Liver (tissue), 9 donors: ENCODE results near the gene SERINC5. TPM values are rescaled to one million over a fixed set of nuclear protein-coding genes. Genes with fewer than 3 reads are reported as not detected.

Experiments used
- DNase-seq: peaks from one replicate; pipeline ENCODE4 v3.0.0-alpha.2; 2017; ENCODE audit warnings: low spot score
- H3K27ac ChIP-seq, 2 donors: one replicate each; pipeline ENCODE4 v1.7.0; 2013; ENCODE audit warnings: inconsistent platforms in 2 of 2, low read length in 2 of 2, control low read depth in 1 of 2, low read depth in 1 of 2, mild to moderate bottlenecking in 1 of 2
- H3K27me3 ChIP-seq, 4 donors: one replicate each; pipeline versions ENCODE4 v1.6.1 to v1.7.0; 2013; ENCODE audit warnings: low read length in 3 of 4, inconsistent platforms in 1 of 4, mild to moderate bottlenecking in 1 of 4, moderate library complexity in 1 of 4; ENCODE audit not compliant: control insufficient read depth in 4 of 4, insufficient read depth in 4 of 4
- H3K36me3 ChIP-seq, 4 donors: one replicate each; pipeline versions ENCODE4 v1.6.1 to v1.7.0; 2013; ENCODE audit warnings: low read length in 3 of 4, mild to moderate bottlenecking in 3 of 4, low read depth in 1 of 4, moderate library complexity in 1 of 4; ENCODE audit not compliant: control insufficient read depth in 4 of 4, insufficient read depth in 3 of 4
- H3K4me1 ChIP-seq, 4 donors: one replicate each; pipeline versions ENCODE4 v1.6.1 to v1.7.0; 2013; ENCODE audit warnings: low read length in 3 of 4, mild to moderate bottlenecking in 3 of 4, moderate library complexity in 1 of 4; ENCODE audit not compliant: control insufficient read depth in 4 of 4, insufficient read depth in 4 of 4
- H3K4me3 ChIP-seq, 3 donors: one replicate each; pipeline versions ENCODE4 v1.6.1 to v1.7.0; 2013; ENCODE audit warnings: low read length in 3 of 3, control low read depth in 1 of 3, low read depth in 1 of 3, mild to moderate bottlenecking in 1 of 3
- H3K9ac ChIP-seq, 2 donors: one replicate each; pipeline ENCODE4 v1.7.0; 2013; ENCODE audit warnings: low read length in 2 of 2, mild to moderate bottlenecking in 2 of 2, moderate library complexity in 2 of 2, control low read depth in 1 of 2, low read depth in 1 of 2
- H3K9me3 ChIP-seq, 4 donors: one replicate each; pipeline versions ENCODE4 v1.6.1 to v1.7.0; 2013; ENCODE audit warnings: low read length in 3 of 4; ENCODE audit not compliant: control insufficient read depth in 4 of 4
- EGR1 ChIP-seq, 2 donors: IDR thresholded peaks; 2 replicates each; pipeline ENCODE4 v1.6.1; 2016 to 2018; ENCODE audit warnings: antibody characterized with exemption in 2 of 2, low read depth in 2 of 2
- GABPA ChIP-seq, 2 donors: IDR thresholded peaks in 1 of 2; conservative IDR thresholded peaks in 1 of 2; 2 replicates each; pipeline ENCODE4 v1.6.1; 2016; ENCODE audit warnings: antibody characterized with exemption in 2 of 2, mild to moderate bottlenecking in 1 of 2, moderate library complexity in 1 of 2
- HNF4A ChIP-seq, 2 donors: conservative IDR thresholded peaks; 2 replicates each; pipeline ENCODE4 v1.6.1; 2016; ENCODE audit warnings: antibody characterized with exemption in 2 of 2, mild to moderate bottlenecking in 2 of 2
- HNF4G ChIP-seq: IDR thresholded peaks from 2 replicates; pipeline ENCODE4 v1.6.1; 2016; ENCODE audit warnings: antibody characterized with exemption
- JUND ChIP-seq, 2 donors: IDR thresholded peaks; 2 replicates each; pipeline ENCODE4 v1.6.1; 2016; ENCODE audit warnings: antibody characterized with exemption in 2 of 2
- NR2F2 ChIP-seq: IDR thresholded peaks from 2 replicates; pipeline ENCODE4 v1.6.1; 2016; ENCODE audit warnings: antibody characterized with exemption
- RAD21 ChIP-seq, 2 donors: IDR thresholded peaks; 2 replicates each; pipeline ENCODE4 v1.6.1; 2016; ENCODE audit warnings: antibody characterized with exemption in 2 of 2, mild to moderate bottlenecking in 2 of 2
- RXRA ChIP-seq, 2 donors: IDR thresholded peaks; 2 replicates each; pipeline ENCODE4 v1.6.1; 2017 to 2018; ENCODE audit warnings: antibody characterized with exemption in 2 of 2, mild to moderate bottlenecking in 1 of 2
- SP1 ChIP-seq: IDR thresholded peaks from 2 replicates; pipeline ENCODE4 v1.6.1; 2018; ENCODE audit warnings: antibody characterized with exemption, mild to moderate bottlenecking
- TAF1 ChIP-seq: conservative IDR thresholded peaks from 2 replicates; pipeline ENCODE4 v1.6.1; 2016; ENCODE audit warnings: antibody characterized with exemption, mild to moderate bottlenecking
- YY1 ChIP-seq: IDR thresholded peaks from 2 replicates; pipeline ENCODE4 v1.6.1; 2016; ENCODE audit warnings: antibody characterized with exemption, mild to moderate bottlenecking
- WGBS: extraction: QIAGEN DNeasy Blood & Tissue Kit; methylation state at CpG from one replicate; pipeline ENCODE4 v1.1.7; 2013; 5-methylcytosine and 5-hydroxymethylcytosine counted together
- polyA plus RNA-seq, 2 donors: library from polyadenylated mRNA; stranded (reverse) in 1 of 2; unstranded in 1 of 2; fragments of 200-250 nt in 1 of 2; fragments of >200 nt in 1 of 2; fragmentation: Nextera tagmentation in 1 of 2; extraction: Ambion mirVana in 1 of 2; gene quantifications; one replicate each; pipeline versions ENCODE4 v1.2.1 to v1.2.3, GENCODE V29; 2013 to 2015
- total RNA-seq, 2 donors: library from RNA; depleted of rRNA; stranded (reverse); fragments of >200 nt; gene quantifications; one replicate each; pipeline ENCODE4 v1.2.3, GENCODE V29; 2014
- TF ChIP-seq, protein P1 (sequence below): IDR thresholded peaks from 2 replicates; pipeline ENCODE4 v1.6.1; 2016; ENCODE audit warnings: antibody characterized with exemption
- TF ChIP-seq, protein P2 (sequence below): IDR thresholded peaks from 2 replicates; pipeline ENCODE4 v1.6.1; 2016; ENCODE audit warnings: antibody characterized with exemption, mild to moderate bottlenecking
- TF ChIP-seq, protein P3 (sequence below): fragments of 150-350 bp; IDR thresholded peaks from 2 replicates; pipeline ENCODE4 v1.5.1; 2017; ENCODE audit warnings: improper control_type of control experiment, low read depth, low read length; ENCODE audit not compliant: missing input control
- TF ChIP-seq, protein P4 (sequence below): IDR thresholded peaks from 2 replicates; pipeline ENCODE4 v1.6.1; 2016; ENCODE audit warnings: antibody characterized with exemption
- TF ChIP-seq, protein P5 (sequence below): IDR thresholded peaks from 2 replicates; pipeline ENCODE4 v1.6.1; 2016; ENCODE audit warnings: antibody characterized with exemption
- donor health status: healthy.
- donor health status: healthy.
- donor health status: healthy.
- donor health status: healthy.
- donor health status: healthy.

Gene SERINC5
- total and polyA plus RNA-seq, 4 donors = 22.2 to 82.3 (median 32.0) TPM

DNA sequence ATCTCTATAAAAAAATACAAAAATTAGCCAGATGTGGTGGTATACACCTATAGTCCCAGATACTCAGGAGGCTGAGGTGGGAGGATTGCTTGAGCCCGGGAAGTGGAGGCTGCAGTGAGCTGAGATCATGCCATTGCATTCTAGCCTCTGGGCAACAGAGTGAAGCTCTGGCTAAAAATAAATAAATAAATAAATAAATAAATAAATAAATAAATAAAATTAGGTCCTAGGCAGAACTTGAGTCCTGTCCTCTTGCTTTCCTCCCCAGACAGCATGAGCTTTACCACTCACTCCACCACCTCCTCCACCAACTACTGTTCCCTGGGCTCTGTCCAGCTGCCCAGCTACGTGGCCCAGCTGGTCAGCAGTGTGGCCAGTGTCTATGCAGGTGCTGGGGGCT, 32.3 kb upstream of the SERINC5 start:
- H3K9ac ChIP-seq = no peak overlapping the region
- 91% methylated on average over 2 of the region's 2 CpGs for WGBS

DNA sequence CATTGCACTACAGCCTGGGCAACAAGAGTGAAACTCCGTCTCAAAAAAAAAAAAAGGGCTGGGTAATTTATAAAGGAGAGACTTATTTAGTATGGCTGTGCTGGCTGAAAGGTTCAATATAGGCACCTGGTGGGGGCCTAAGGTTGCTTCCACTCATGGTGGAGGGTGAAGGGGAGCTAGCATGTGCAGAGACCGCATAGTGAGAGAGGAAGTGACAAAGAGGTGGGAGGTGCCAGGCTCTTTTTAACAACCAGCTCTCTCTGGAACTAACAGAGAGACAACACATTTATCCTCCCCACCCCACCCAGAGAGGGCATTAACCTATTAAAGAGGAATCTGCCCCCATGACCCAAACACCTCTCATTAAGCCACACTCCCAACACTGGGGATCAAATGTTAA, 28.9 kb upstream of the SERINC5 start:
- no peak for DNase-seq
- peaks cover 0 to 2% (median 0%) of the 10 kb centered on the region in 4 donors for H3K4me1 ChIP-seq
- no peak overlapping the region for H3K9ac ChIP-seq
- no peak overlapping the region for H3K27ac ChIP-seq
- H3K36me3 ChIP-seq = no peaks in the 10 kb centered on the region
- no peak overlapping the region for H3K4me3 ChIP-seq
- no peaks in the 10 kb centered on the region for H3K9me3 ChIP-seq
- TF ChIP-seq RAD21 (IDR thresholded peaks at IDR 0.05) (no peak), RXRA (IDR thresholded peaks at IDR 0.05) (no peak), HNF4G (no peak), TAF1 (no peak), YY1 (no peak), EGR1 (IDR thresholded peaks at IDR 0.05; ENCODE audit: low read depth in 2 of 2) (no peak), SP1 (no peak), NR2F2 (no peak), JUND (IDR thresholded peaks at IDR 0.05) (no peak), GABPA (IDR thresholded peaks at IDR 0.05 in 1 of 2, conservative IDR thresholded peaks at IDR 0.05 in 1 of 2) (no peak)
- TF ChIP-seq, protein P1, sequence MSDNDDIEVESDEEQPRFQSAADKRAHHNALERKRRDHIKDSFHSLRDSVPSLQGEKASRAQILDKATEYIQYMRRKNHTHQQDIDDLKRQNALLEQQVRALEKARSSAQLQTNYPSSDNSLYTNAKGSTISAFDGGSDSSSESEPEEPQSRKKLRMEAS = no peak
- TF ChIP-seq, protein P2, sequence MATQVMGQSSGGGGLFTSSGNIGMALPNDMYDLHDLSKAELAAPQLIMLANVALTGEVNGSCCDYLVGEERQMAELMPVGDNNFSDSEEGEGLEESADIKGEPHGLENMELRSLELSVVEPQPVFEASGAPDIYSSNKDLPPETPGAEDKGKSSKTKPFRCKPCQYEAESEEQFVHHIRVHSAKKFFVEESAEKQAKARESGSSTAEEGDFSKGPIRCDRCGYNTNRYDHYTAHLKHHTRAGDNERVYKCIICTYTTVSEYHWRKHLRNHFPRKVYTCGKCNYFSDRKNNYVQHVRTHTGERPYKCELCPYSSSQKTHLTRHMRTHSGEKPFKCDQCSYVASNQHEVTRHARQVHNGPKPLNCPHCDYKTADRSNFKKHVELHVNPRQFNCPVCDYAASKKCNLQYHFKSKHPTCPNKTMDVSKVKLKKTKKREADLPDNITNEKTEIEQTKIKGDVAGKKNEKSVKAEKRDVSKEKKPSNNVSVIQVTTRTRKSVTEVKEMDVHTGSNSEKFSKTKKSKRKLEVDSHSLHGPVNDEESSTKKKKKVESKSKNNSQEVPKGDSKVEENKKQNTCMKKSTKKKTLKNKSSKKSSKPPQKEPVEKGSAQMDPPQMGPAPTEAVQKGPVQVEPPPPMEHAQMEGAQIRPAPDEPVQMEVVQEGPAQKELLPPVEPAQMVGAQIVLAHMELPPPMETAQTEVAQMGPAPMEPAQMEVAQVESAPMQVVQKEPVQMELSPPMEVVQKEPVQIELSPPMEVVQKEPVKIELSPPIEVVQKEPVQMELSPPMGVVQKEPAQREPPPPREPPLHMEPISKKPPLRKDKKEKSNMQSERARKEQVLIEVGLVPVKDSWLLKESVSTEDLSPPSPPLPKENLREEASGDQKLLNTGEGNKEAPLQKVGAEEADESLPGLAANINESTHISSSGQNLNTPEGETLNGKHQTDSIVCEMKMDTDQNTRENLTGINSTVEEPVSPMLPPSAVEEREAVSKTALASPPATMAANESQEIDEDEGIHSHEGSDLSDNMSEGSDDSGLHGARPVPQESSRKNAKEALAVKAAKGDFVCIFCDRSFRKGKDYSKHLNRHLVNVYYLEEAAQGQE = no peak
- TF ChIP-seq, protein P3, sequence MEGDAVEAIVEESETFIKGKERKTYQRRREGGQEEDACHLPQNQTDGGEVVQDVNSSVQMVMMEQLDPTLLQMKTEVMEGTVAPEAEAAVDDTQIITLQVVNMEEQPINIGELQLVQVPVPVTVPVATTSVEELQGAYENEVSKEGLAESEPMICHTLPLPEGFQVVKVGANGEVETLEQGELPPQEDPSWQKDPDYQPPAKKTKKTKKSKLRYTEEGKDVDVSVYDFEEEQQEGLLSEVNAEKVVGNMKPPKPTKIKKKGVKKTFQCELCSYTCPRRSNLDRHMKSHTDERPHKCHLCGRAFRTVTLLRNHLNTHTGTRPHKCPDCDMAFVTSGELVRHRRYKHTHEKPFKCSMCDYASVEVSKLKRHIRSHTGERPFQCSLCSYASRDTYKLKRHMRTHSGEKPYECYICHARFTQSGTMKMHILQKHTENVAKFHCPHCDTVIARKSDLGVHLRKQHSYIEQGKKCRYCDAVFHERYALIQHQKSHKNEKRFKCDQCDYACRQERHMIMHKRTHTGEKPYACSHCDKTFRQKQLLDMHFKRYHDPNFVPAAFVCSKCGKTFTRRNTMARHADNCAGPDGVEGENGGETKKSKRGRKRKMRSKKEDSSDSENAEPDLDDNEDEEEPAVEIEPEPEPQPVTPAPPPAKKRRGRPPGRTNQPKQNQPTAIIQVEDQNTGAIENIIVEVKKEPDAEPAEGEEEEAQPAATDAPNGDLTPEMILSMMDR = no peak
- TF ChIP-seq, protein P4, sequence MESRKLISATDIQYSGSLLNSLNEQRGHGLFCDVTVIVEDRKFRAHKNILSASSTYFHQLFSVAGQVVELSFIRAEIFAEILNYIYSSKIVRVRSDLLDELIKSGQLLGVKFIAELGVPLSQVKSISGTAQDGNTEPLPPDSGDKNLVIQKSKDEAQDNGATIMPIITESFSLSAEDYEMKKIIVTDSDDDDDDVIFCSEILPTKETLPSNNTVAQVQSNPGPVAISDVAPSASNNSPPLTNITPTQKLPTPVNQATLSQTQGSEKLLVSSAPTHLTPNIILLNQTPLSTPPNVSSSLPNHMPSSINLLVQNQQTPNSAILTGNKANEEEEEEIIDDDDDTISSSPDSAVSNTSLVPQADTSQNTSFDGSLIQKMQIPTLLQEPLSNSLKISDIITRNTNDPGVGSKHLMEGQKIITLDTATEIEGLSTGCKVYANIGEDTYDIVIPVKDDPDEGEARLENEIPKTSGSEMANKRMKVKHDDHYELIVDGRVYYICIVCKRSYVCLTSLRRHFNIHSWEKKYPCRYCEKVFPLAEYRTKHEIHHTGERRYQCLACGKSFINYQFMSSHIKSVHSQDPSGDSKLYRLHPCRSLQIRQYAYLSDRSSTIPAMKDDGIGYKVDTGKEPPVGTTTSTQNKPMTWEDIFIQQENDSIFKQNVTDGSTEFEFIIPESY = no peak
- TF ChIP-seq, protein P5, sequence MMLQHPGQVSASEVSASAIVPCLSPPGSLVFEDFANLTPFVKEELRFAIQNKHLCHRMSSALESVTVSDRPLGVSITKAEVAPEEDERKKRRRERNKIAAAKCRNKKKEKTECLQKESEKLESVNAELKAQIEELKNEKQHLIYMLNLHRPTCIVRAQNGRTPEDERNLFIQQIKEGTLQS = no peak
- H3K27me3 ChIP-seq = no peaks in the 10 kb centered on the region
- 74% methylated on average over 2 of the region's 2 CpGs for WGBS

More for the DNA sequence above, 32.3 kb upstream of the SERINC5 start:
- no peak for TF ChIP-seq HNF4A (conservative IDR thresholded peaks at IDR 0.05)
- TF ChIP-seq HNF4G = no peak
- TF ChIP-seq RAD21 (IDR thresholded peaks at IDR 0.05) = no peak
- TF ChIP-seq, protein P4 = no peak
- Histone ChIP-seq H3K36me3 (no peaks in the 10 kb centered on the region), H3K9me3 (no peaks in the 10 kb centered on the region), H3K4me3 (no peak overlapping the region), H3K27ac (no peak overlapping the region), H3K4me1 (peaks cover 0 to 2% (median 0%) of the 10 kb centered on the region in 4 donors), H3K27me3 (no peaks in the 10 kb centered on the region)
- DNase-seq = no peak
